SK-N-MC (cell line): Measurements from ENCODE around the gene ATP13A2.

Source experiments
- EZH2 ChIP-seq: fragments of 200-600 bp; sonication (generic); IDR thresholded peaks from one replicate; pipeline ENCODE4 v1.6.1; 2017; ENCODE audit warnings: antibody characterized with exemption
- POLR2AphosphoS5 ChIP-seq: IDR thresholded peaks from 2 replicates; pipeline ENCODE4 v1.6.1; 2012; ENCODE audit warnings: mild to moderate bottlenecking, low read depth, low read length, borderline replicate concordance

GRCh38 chr1:17018849-17019248 lies 7.1 kb upstream of the ATP13A2 start:
- TF ChIP-seq EZH2: no peak
- TF ChIP-seq POLR2AphosphoS5: no peak
